Endothelial cell of umbilical vein (primary cell): ENCODE data around the gene PRR36. TPM values are rescaled to one million over a fixed set of nuclear protein-coding genes. Genes with fewer than 3 reads are reported as not detected.

Experiments
- BruUV-seq: library from RNA; stranded (reverse); fragments of 400-500 nt; replicated peaks from 2 replicates; lab custom pipeline; 2021; lab: Mats Ljungman, UMichigan
- CTCF ChIA-PET: fragments of 300-600, 350-600 bp; sonication (Branson Sonifier 250); formaldehyde crosslinking; loops from one replicate; lab custom pipeline; 2021; ENCODE audit warnings: antibody characterized with exemption, inconsistent platforms; lab: Charles Lee
- POLR2A ChIA-PET: fragments of 300-600, 350-600 bp; sonication (Branson Sonifier 250); formaldehyde crosslinking; loops from one replicate; lab custom pipeline; 2021; ENCODE audit warnings: antibody characterized with exemption, inconsistent platforms; lab: Charles Lee
- DNase-seq: peaks from one replicate; pipeline ENCODE4 v3.0.0-alpha.2; 2011; ENCODE audit warnings: low read depth, low spot score
- FAIRE-seq: peaks from 2 replicates; lab custom pipeline; 2011; peaks lifted over from hg19 to GRCh38; lab: Jason Lieb, UNC
- H2AFZ ChIP-seq: 2 replicates; pipeline ENCODE4 v1.6.0; 2012; ENCODE audit warnings: low read depth, low read length, control low read depth, inconsistent platforms
- H3K27ac ChIP-seq: 2 replicates; pipeline ENCODE4 v1.5.1; 2011; ENCODE audit warnings: low read depth, mild to moderate bottlenecking, control low read depth, low read length, moderate library complexity; ENCODE audit not compliant: insufficient read depth
- H3K27me3 ChIP-seq, 2 experiments: 2 replicates each; pipeline versions ENCODE4 v1.6.0 to v1.6.1; 2011; ENCODE audit warnings: low read length in 2 of 2, mixed read lengths in 1 of 2; ENCODE audit not compliant: control insufficient read depth in 2 of 2, insufficient read depth in 2 of 2
- H3K36me3 ChIP-seq, 2 experiments: 2 replicates in 1 of 2; 3 replicates in 1 of 2; pipeline ENCODE4 v1.5.1; 2011; ENCODE audit warnings: low read length in 2 of 2, mild to moderate bottlenecking in 1 of 2, moderate library complexity in 1 of 2; ENCODE audit not compliant: control insufficient read depth in 2 of 2, insufficient read depth in 2 of 2; ENCODE audit errors: extremely low read depth in 1 of 2
- H3K4me1 ChIP-seq: 3 replicates; pipeline ENCODE4 v1.5.1; 2011; ENCODE audit warnings: mild to moderate bottlenecking, low read length; ENCODE audit not compliant: control insufficient read depth, insufficient read depth; ENCODE audit errors: extremely low read depth
- H3K4me2 ChIP-seq: 2 replicates; pipeline ENCODE4 v1.6.1; 2011; ENCODE audit warnings: low read length, control low read depth, mixed read lengths; ENCODE audit not compliant: insufficient read depth
- H3K4me3 ChIP-seq, 3 experiments: fragments of 200-600 bp in 1 of 3; sonication (generic), shearing (Covaris generic) in 1 of 3; replicated peaks in 1 of 3; 2 replicates each; pipeline ENCODE4 v1.5.1; 2011 to 2016; ENCODE audit warnings: control low read depth in 3 of 3, low read length in 3 of 3, mild to moderate bottlenecking in 2 of 3, inconsistent platforms in 1 of 3, low read depth in 1 of 3, moderate library complexity in 1 of 3; ENCODE audit not compliant: insufficient read depth in 1 of 3
- H3K79me2 ChIP-seq: 2 replicates; pipeline ENCODE4 v1.6.0; 2012; ENCODE audit warnings: low read length, inconsistent platforms; ENCODE audit not compliant: control insufficient read depth, insufficient read depth
- H3K9ac ChIP-seq: replicated peaks from 2 replicates; pipeline ENCODE3; 2011; ENCODE audit warnings: low read length, control low read depth; ENCODE audit not compliant: insufficient read depth; ENCODE audit errors: extremely low read depth
- H3K9me1 ChIP-seq: replicated peaks from 3 replicates; pipeline ENCODE4 v1.6.0; 2011; ENCODE audit warnings: mild to moderate bottlenecking, low read length; ENCODE audit not compliant: control insufficient read depth, insufficient read depth; ENCODE audit errors: extremely low read depth
- H3K9me3 ChIP-seq: replicated peaks from 2 replicates; pipeline ENCODE4 v1.5.1; 2012; ENCODE audit warnings: low read length, inconsistent platforms; ENCODE audit not compliant: control insufficient read depth, insufficient read depth
- H4K20me1 ChIP-seq: replicated peaks from 2 replicates; pipeline ENCODE3; 2011; ENCODE audit warnings: mild to moderate bottlenecking, low read length; ENCODE audit not compliant: control insufficient read depth, insufficient read depth; ENCODE audit errors: extremely low read depth
- CTCF ChIP-seq, 2 donors: IDR thresholded peaks; 1 replicate in 1 of 2; 2 replicates in 1 of 2; pipeline ENCODE4 v1.5.1; 2011; ENCODE audit warnings: low read length in 2 of 2, mild to moderate bottlenecking in 2 of 2, moderate library complexity in 2 of 2, control low read depth in 1 of 2, inconsistent platforms in 1 of 2, low read depth in 1 of 2; ENCODE audit not compliant: insufficient read depth in 1 of 2; ENCODE audit errors: extremely low read depth in 1 of 2
- EZH2 ChIP-seq: IDR thresholded peaks from 2 replicates; pipeline ENCODE4 v1.6.1; 2012; ENCODE audit warnings: borderline replicate concordance, low read depth, mild to moderate bottlenecking, moderate library complexity, low read length, inconsistent platforms; ENCODE audit not compliant: severe bottlenecking
- FOS ChIP-seq: IDR thresholded peaks from 2 replicates; pipeline ENCODE4 v1.6.1; 2011; ENCODE audit warnings: mild to moderate bottlenecking, low read length, moderate library complexity, borderline replicate concordance; ENCODE audit not compliant: insufficient read depth
- GATA2 ChIP-seq: IDR thresholded peaks from 2 replicates; pipeline ENCODE4 v1.7.0; 2011; ENCODE audit warnings: low read depth, mild to moderate bottlenecking, moderate library complexity, mixed read lengths, low read length; ENCODE audit not compliant: insufficient read length, insufficient read depth
- JUN ChIP-seq: IDR thresholded peaks from 2 replicates; pipeline ENCODE4 v1.6.1; 2011; ENCODE audit warnings: borderline replicate concordance, low read depth; ENCODE audit not compliant: insufficient read length, insufficient read depth
- MAX ChIP-seq: IDR thresholded peaks from 2 replicates; pipeline ENCODE4 v1.6.1; 2011; ENCODE audit not compliant: insufficient read depth, insufficient read length
- MYC ChIP-seq: IDR thresholded peaks from one replicate; pipeline ENCODE4 v1.6.1; 2011; ENCODE audit warnings: mild to moderate bottlenecking, low read depth, low read length
- POLR2A ChIP-seq: IDR thresholded peaks from 2 replicates; pipeline ENCODE4 v1.6.1; 2012; ENCODE audit warnings: low read depth, mild to moderate bottlenecking, control low read depth, low read length
- POLR2AphosphoS5 ChIP-seq: IDR thresholded peaks from 2 replicates; pipeline ENCODE4 v1.6.1; 2012; ENCODE audit warnings: low read depth, mild to moderate bottlenecking, control low read depth, low read length, moderate library complexity; ENCODE audit not compliant: insufficient read depth
- dilution Hi-C: fragments of 300-500 bp; cut with MboI; formaldehyde crosslinking; loops from one replicate; pipeline ENCODE4 v1.15.0; 2019; ENCODE audit warnings: low sequenced_read_pairs; ENCODE audit not compliant: extremely low pct_ligation_motif_present
- intact Hi-C: fragments of 100-400 bp; cut with micrococcal nuclease; formaldehyde crosslinking; loops from one replicate; pipeline ENCODE4 v1.10.0; 2022
- polyA plus RNA-seq, 4 experiments: library from polyadenylated mRNA; depleted of rRNA in 3 of 4; stranded (reverse) in 3 of 4; unstranded in 1 of 4; fragments of >200 nt; gene quantifications; 2 replicates each; pipeline versions ENCODE4 v1.2.1 to v1.2.3, GENCODE V29; 2011 to 2012; ENCODE audit warnings: missing spikeins in 1 of 4
- total RNA-seq: library from RNA; stranded (reverse); gene quantifications from 2 replicates; pipeline ENCODE4 v1.2.3, GENCODE V29; 2021

PRR36 gene
- total and polyA plus RNA-seq, 2 donors (not counting 3 experiments of a cell fraction or from before 2014, with no cell fraction given): not detected

DNA sequence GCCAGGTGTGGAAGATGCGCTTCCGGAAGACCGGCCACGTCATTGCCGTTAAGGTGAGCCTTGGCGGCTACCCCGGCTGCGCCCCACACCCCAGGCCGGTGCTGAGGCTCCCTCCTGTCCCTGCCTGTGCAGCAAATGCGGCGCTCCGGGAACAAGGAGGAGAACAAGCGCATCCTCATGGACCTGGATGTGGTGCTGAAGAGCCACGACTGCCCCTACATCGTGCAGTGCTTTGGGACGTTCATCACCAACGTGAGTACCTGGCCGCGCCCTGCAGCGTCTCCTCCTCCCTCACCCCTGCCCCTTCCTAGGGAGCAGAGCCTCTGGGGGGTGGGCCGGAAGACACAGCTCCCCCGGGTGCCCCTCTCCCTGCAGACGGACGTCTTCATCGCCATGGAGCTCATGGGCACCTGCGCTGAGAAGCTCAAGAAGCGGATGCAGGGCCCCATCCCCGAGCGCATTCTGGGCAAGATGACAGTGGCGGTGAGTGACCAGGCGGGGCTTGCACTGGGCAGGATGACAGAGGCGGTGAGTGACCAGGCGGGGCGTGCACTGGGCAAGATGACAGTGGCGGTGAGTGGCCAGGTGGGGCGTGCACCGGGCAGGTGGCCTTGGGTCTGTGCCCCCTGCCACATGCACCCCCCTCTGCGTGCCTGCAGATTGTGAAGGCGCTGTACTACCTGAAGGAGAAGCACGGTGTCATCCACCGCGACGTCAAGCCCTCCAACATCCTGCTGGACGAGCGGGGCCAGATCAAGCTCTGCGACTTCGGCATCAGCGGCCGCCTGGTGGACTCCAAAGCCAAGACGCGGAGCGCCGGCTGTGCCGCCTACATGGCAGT lies 36.4 kb upstream of the PRR36 start:
- H3K4me3 ChIP-seq: no peak overlapping the region
- peaks cover 0 to 23% of the 10 kb centered on the region in 2 experiments for H3K36me3 ChIP-seq
- no peak overlapping the region for H2AFZ ChIP-seq
- TSS peak; percentile 2 for BruUV-seq
- DNase-seq (no peak), FAIRE-seq (no peak)
- dilution Hi-C loops: no loop called here
- peaks cover under 1 to 4% of the 10 kb centered on the region in 2 experiments for H3K27me3 ChIP-seq
- no peaks in the 10 kb centered on the region for H3K4me1 ChIP-seq
- H4K20me1 ChIP-seq: no peaks in the 10 kb centered on the region
- H3K9me1 ChIP-seq: no peaks in the 10 kb centered on the region
- no peak overlapping the region for H3K27ac ChIP-seq
- POLR2A ChIA-PET: no interaction called here
- H3K9me3 ChIP-seq: no peaks in the 10 kb centered on the region
- no peak overlapping the region for H3K9ac ChIP-seq
- peaks cover 12% of the 10 kb centered on the region for H3K79me2 ChIP-seq
- no peak overlapping the region for H3K4me2 ChIP-seq
- intact Hi-C loops: no loop called here
- CTCF ChIA-PET: no interaction called here
- TF ChIP-seq CTCF (IDR thresholded peaks at IDR 0.05; ENCODE audit: extremely low read depth in 1 of 2, insufficient read depth in 1 of 2, low read depth in 1 of 2, low read length in 2 of 2) (no peak), JUN (no peak), POLR2AphosphoS5 (no peak), GATA2 (no peak), POLR2A (no peak), MYC (no peak), FOS (no peak), MAX (no peak), EZH2 (no peak)
